Memory B cell (primary cell): Measurements from ENCODE around the gene POU2AF1.
A peak's percentile ranks its signal among the peaks of the same experiment; 100 is the strongest.

ENCODE experiments used
- ATAC-seq: fragments of 150-1000 bp; cut with Tn5 transposase; 2 replicates; pipeline ENCODE4 v1.10.0; 2021; ENCODE audit warnings: low read depth, mild to moderate bottlenecking, moderate library complexity
- DNase-seq, 2 donors: peaks; one replicate each; pipeline ENCODE4 v3.0.0; 2022; ENCODE audit warnings: low spot score in 2 of 2
- H3K27ac Mint-ChIP-seq: one replicate; pipeline ENCODE4 v1.8.0; 2022; ENCODE audit warnings: mild to moderate bottlenecking, moderate library complexity, mixed read lengths
- H3K27me3 Mint-ChIP-seq: one replicate; pipeline ENCODE4 v1.8.0; 2022; ENCODE audit warnings: mixed read lengths
- H3K36me3 Mint-ChIP-seq: one replicate; pipeline ENCODE4 v1.8.0; 2022; ENCODE audit warnings: mild to moderate bottlenecking, mixed read lengths
- H3K4me1 Mint-ChIP-seq: one replicate; pipeline ENCODE4 v1.8.0; 2022; ENCODE audit warnings: mixed read lengths
- H3K4me3 Mint-ChIP-seq: one replicate; pipeline ENCODE4 v1.8.0; 2022; ENCODE audit warnings: mild to moderate bottlenecking, moderate library complexity, mixed read lengths
- H3K9me3 Mint-ChIP-seq: one replicate; pipeline ENCODE4 v1.8.0; 2022; ENCODE audit warnings: mixed read lengths

POU2AF1 gene, protein sequence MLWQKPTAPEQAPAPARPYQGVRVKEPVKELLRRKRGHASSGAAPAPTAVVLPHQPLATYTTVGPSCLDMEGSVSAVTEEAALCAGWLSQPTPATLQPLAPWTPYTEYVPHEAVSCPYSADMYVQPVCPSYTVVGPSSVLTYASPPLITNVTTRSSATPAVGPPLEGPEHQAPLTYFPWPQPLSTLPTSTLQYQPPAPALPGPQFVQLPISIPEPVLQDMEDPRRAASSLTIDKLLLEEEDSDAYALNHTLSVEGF

GRCh38 chr11:111378861-111379601 lies at the start of gene POU2AF1:
Gene POU2AF1, minus strand, starts transcription at chr11:111379275. Its CDS starts 98 bp downstream, at chr11:111379177.
- Mint-ChIP-seq H3K4me1 (peaks cover 38% of the 10 kb centered on the region), H3K27me3 (no peaks in the 10 kb centered on the region), H3K36me3 (peaks cover 19% of the 10 kb centered on the region), H3K9me3 (no peaks in the 10 kb centered on the region), H3K4me3 (peak within 1 kb of the TSS; percentile 100), H3K27ac (peak within 1 kb of the TSS; percentile 97)
- peak; percentile 77 for ATAC-seq
- DNase-seq: peak; percentile 81 to 86

DNA sequence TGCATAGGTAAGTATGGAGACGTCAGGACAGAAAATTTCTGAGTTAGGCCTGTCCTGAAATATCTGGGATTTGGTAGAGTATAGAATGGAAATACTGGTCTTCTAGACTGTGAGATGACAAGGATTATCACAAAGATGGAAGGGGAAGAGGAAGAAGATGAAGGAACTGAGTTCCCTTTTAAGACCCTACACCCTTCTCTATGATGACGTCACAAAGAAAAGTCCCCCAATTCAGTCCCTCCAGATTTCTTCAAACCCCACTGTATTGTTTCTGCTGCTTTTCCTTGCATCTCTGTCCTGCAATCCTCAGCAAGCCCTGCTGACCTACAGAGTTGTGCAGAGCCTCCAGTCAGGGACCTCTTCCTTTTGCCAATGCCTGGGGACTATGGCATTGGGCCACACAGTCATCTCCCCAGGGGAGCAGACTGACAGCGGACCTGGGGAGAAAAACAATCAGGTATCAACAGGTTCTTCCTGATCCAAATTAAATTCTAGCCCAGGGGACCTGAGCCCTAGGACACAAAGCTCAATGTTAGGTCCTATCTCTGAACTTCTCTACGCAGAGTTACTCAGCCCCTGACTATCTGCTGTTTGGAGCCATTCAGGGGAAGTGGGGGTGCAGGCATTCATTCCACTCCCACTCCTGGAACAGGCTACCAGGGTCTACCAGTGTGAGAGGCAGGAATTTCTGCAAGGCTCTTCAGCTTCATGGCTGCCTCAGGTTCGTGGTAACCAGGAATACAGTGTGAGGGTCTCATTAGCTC lies 49.2 kb upstream of the POU2AF1 start:
- Mint-ChIP-seq H3K36me3 (no peaks in the 10 kb centered on the region), H3K4me1 (peaks cover 6% of the 10 kb centered on the region), H3K4me3 (no peak overlapping the region), H3K27me3 (peaks cover 2% of the 10 kb centered on the region), H3K27ac (no peak overlapping the region), H3K9me3 (no peaks in the 10 kb centered on the region)
- no peak for ATAC-seq
- no peak for DNase-seq

GRCh38 chr11:111427471-111427912 lies 48.4 kb upstream of the POU2AF1 start:
- Mint-ChIP-seq H3K4me1 (peaks cover 12% of the 10 kb centered on the region), H3K27ac (no peak overlapping the region), H3K4me3 (no peak overlapping the region), H3K36me3 (no peaks in the 10 kb centered on the region), H3K27me3 (peaks cover 2% of the 10 kb centered on the region), H3K9me3 (no peaks in the 10 kb centered on the region)
- DNase-seq: no peak
- no peak for ATAC-seq

GRCh38 chr11:111426617-111427016 lies 47.5 kb upstream of the POU2AF1 start:
- Mint-ChIP-seq H3K4me3 (no peak overlapping the region), H3K9me3 (no peaks in the 10 kb centered on the region), H3K36me3 (no peaks in the 10 kb centered on the region), H3K27ac (no peak overlapping the region), H3K27me3 (peaks cover under 1% of the 10 kb centered on the region), H3K4me1 (peaks cover 17% of the 10 kb centered on the region)
- ATAC-seq (no peak), DNase-seq (no peak)

- ATAC-seq: peak; percentile 4
Measured at GRCh38 chr11:111423250-111423615, 44.2 kb upstream of the POU2AF1 start.

DNA sequence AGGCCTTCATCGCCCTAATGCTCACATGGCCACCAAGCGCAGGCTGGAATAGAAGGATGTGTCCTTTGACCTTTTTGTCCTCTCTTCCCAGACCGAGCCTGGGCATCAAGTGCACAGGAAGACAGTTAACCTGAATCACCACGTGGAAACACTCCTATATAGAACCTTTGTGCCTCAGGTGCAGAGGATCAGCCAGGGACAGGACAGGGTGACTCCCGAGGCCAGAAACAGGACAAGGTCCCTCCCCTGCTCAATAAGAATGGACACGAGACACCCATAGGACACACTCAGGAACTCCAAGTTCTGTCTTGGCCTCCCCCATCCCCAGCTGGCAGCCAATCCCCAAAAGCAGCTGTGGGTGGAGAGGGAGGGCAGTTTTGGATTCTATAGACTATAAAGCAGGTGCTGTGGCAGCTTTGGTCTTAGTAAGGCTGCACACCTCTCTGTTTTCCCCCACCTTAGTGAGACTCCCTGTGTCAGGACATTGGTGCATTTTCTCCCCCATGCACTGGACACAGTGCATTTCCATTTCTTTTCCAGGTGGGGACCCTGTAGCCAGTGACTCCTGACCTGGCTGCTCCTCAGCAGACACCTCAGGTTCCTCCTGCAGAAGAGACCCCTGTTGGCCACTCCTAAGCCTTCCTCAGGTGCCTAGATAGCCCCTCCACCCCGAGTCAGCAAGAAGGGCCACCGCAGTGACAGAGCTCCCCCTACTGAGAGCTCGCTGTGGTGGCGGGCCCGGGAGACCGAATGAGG lies 43.6 kb upstream of the POU2AF1 start:
- Mint-ChIP-seq H3K4me1 (peaks cover 44% of the 10 kb centered on the region), H3K27ac (peak overlapping the region; percentile 46), H3K4me3 (peak overlapping the region; percentile 21), H3K9me3 (no peaks in the 10 kb centered on the region), H3K27me3 (no peaks in the 10 kb centered on the region), H3K36me3 (no peaks in the 10 kb centered on the region)
- ATAC-seq (peak; percentile 77), DNase-seq (peak; percentile 75 to 80)

More at GRCh38 chr11:111423250-111423615, 44.2 kb upstream of the POU2AF1 start:
- Mint-ChIP-seq H3K36me3 (no peaks in the 10 kb centered on the region), H3K27me3 (no peaks in the 10 kb centered on the region), H3K4me1 (peaks cover 39% of the 10 kb centered on the region), H3K4me3 (no peak overlapping the region), H3K9me3 (no peaks in the 10 kb centered on the region), H3K27ac (peak overlapping the region; percentile 46)
- DNase-seq: no peak

- no peak for ATAC-seq
- Mint-ChIP-seq H3K27ac (peak overlapping the region; percentile 100), H3K4me3 (peak overlapping the region; percentile 30), H3K27me3 (no peaks in the 10 kb centered on the region), H3K9me3 (no peaks in the 10 kb centered on the region), H3K4me1 (peaks cover 56% of the 10 kb centered on the region), H3K36me3 (no peaks in the 10 kb centered on the region)
- no peak for DNase-seq
Measured at GRCh38 chr11:111421251-111421650, 42.2 kb upstream of the POU2AF1 start.

GRCh38 chr11:111419641-111420327 lies 40.7 kb upstream of the POU2AF1 start:
- peaks cover 71% of the 10 kb centered on the region for H3K4me1 Mint-ChIP-seq
- H3K9me3 Mint-ChIP-seq: no peaks in the 10 kb centered on the region
- DNase-seq (no peak), ATAC-seq (no peak)
- no peaks in the 10 kb centered on the region for H3K27me3 Mint-ChIP-seq
- no peak overlapping the region for H3K4me3 Mint-ChIP-seq
- peak overlapping the region; percentile 100 for H3K27ac Mint-ChIP-seq
- H3K36me3 Mint-ChIP-seq: no peaks in the 10 kb centered on the region

GRCh38 chr11:111419181-111419580 lies 40.1 kb upstream of the POU2AF1 start:
- DNase-seq (no peak), ATAC-seq (no peak)
- Mint-ChIP-seq H3K27me3 (no peaks in the 10 kb centered on the region), H3K4me1 (peaks cover 77% of the 10 kb centered on the region), H3K27ac (peak overlapping the region; percentile 100), H3K9me3 (no peaks in the 10 kb centered on the region), H3K36me3 (no peaks in the 10 kb centered on the region), H3K4me3 (no peak overlapping the region)

DNA sequence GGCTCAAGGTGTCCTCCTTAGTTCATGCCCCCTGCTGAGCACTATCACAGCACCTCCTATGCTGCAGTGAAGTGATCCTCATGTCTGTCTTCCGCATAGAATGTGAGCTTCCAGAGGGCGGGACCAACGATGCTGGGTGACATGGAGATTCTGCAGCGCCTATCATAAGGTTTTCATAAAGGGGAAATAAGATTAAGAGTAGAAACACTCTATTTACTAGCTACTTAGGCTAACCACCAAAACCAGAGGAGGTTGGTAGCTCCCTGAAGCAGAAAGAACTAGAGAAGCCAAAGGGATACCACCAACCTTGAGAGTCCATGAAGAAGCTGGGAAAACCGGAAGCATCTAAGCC lies 39.3 kb upstream of the POU2AF1 start:
- no peaks in the 10 kb centered on the region for H3K9me3 Mint-ChIP-seq
- peak overlapping the region; percentile 100 for H3K27ac Mint-ChIP-seq
- DNase-seq (no peak), ATAC-seq (peak; percentile 12)
- peak overlapping the region; percentile 37 for H3K4me3 Mint-ChIP-seq
- H3K27me3 Mint-ChIP-seq: no peaks in the 10 kb centered on the region
- H3K4me1 Mint-ChIP-seq: peaks cover 82% of the 10 kb centered on the region
- H3K36me3 Mint-ChIP-seq: no peaks in the 10 kb centered on the region

DNA sequence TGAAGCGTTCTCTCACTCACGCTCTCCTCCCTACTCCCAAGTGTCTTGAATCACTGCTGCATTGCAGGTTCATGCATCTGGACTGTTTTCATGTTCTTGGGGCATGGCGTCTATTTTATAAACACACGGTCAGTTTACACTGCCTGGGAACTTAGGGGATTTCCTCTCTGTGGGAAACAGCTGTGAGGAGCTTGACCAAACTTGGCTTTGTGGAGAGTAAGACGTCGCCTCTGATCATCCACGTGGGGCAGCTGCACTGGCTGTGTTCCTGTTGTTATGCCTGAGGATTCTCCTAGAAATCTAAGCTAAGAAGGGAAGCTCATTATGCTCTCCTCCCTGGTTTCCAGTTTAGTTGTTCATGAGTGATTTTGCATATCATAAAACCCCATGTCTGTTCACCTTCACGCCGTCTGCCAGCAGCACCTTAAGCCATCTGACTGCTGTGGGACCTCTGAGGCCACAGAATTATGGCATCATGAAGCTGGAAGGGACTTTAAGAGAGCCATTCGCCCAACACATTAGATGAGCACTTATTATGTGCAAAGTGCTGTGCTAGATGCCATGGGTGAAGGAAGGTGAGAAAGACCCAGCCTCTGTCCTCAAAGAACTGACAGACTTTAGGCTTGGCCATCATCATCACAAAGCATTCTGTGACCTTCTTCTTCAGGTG lies 38.8 kb upstream of the POU2AF1 start:
- peaks cover 81% of the 10 kb centered on the region for H3K4me1 Mint-ChIP-seq
- H3K27ac Mint-ChIP-seq: peak overlapping the region; percentile 100
- no peaks in the 10 kb centered on the region for H3K36me3 Mint-ChIP-seq
- no peaks in the 10 kb centered on the region for H3K27me3 Mint-ChIP-seq
- peak; percentile 50 to 51 for DNase-seq
- no peaks in the 10 kb centered on the region for H3K9me3 Mint-ChIP-seq
- peak overlapping the region; percentile 74 for H3K4me3 Mint-ChIP-seq
- ATAC-seq: peak; percentile 50

DNA sequence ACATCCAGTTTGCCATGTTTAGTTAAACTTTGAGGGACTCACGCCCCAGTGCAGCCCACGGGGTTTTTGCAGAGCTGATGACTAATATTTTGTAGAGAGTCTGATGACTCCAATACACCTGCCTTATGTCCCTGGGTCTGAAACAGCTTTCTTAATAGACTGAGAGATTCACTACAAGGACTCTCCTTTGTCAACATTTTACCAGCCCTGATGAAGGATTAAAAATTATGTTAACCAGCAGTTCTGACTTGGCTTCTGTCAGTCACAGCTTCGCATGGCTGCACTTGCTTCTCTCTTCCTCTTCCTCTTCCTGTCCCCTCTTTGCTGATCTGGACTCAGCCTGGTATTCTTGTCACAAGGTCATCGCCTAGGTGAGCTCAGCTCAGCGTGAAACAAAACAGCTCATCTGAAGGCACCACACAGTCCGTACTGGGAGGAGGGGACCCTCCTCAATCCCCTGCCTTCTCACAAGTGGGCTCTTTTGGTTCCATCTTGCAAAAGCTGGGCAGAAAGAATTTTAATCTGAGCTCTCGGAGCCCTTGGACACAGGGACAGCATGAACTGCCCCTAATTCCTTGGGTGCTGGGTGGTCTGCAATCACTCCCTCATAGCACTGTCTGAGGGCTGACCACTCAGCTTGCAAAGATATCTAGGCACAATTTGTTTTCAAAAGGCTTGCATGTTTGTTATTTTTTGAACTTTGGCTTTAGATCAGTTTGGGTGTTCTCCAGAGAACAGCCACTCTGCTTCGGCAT lies 38.1 kb upstream of the POU2AF1 start:
- peak; percentile 53 to 72 for DNase-seq
- Mint-ChIP-seq H3K4me1 (peaks cover 82% of the 10 kb centered on the region), H3K27me3 (no peaks in the 10 kb centered on the region), H3K9me3 (no peaks in the 10 kb centered on the region), H3K36me3 (no peaks in the 10 kb centered on the region), H3K27ac (peak overlapping the region; percentile 100), H3K4me3 (peak overlapping the region; percentile 74)
- peak; percentile 79 for ATAC-seq
